SU-DHL-6 (cell line): ENCODE data around the gene GFRA4.

Source experiments
- H2AFZ ChIP-seq: fragments of 200-600 bp; sonication (generic); 2 replicates; pipeline ENCODE4 v1.6.1; 2014; ENCODE audit warnings: low read depth, mild to moderate bottlenecking, moderate library complexity, mixed read lengths, antibody characterized with exemption, low read length; ENCODE audit not compliant: severe bottlenecking
- H3F3A ChIP-seq: fragments of 200-600 bp; shearing (Covaris generic); 2 replicates; pipeline ENCODE4 v1.6.0; 2016; ENCODE audit warnings: antibody characterized with exemption, mild to moderate bottlenecking; ENCODE audit not compliant: insufficient read depth
- H3K27ac ChIP-seq: fragments of 200-600 bp; sonication (generic); 2 replicates; pipeline ENCODE4 v1.5.1; 2016; ENCODE audit warnings: low read depth, mild to moderate bottlenecking, low read length, moderate library complexity, mixed read lengths
- H3K27me3 ChIP-seq: fragments of 200-600 bp; sonication (generic), shearing (Covaris generic); 2 replicates; pipeline ENCODE4 v1.6.0; 2014; ENCODE audit warnings: mild to moderate bottlenecking, low read length
- H3K36me3 ChIP-seq: fragments of 200-600 bp; sonication (generic); 2 replicates; pipeline ENCODE4 v1.6.1; 2014; ENCODE audit warnings: mild to moderate bottlenecking, low read length, mixed read lengths
- H3K4me2 ChIP-seq: fragments of 300-600, 200-600 bp; shearing (Covaris generic), sonication (generic); 2 replicates; pipeline ENCODE4 v1.6.0; 2014; ENCODE audit warnings: low read length, low read depth, mild to moderate bottlenecking; ENCODE audit not compliant: poor library complexity, severe bottlenecking
- H3K4me3 ChIP-seq: fragments of 200-600 bp; sonication (generic); 2 replicates; pipeline ENCODE4 v1.5.1; 2014; ENCODE audit warnings: antibody characterized with exemption, low read length, mild to moderate bottlenecking, mixed read lengths; ENCODE audit not compliant: insufficient read depth, poor library complexity, severe bottlenecking
- H3K79me2 ChIP-seq: fragments of 200-600 bp; sonication (generic); 2 replicates; pipeline ENCODE4 v1.6.1; 2014; ENCODE audit warnings: mild to moderate bottlenecking, low read length, moderate library complexity; ENCODE audit not compliant: insufficient read depth
- H3K9ac ChIP-seq: fragments of 200-600 bp; sonication (generic); 2 replicates; pipeline ENCODE4 v1.7.0; 2014; ENCODE audit warnings: mild to moderate bottlenecking, low read length
- H3K9me2 ChIP-seq: fragments of 200-600 bp; sonication (generic); replicated peaks from 2 replicates; pipeline ENCODE4 v1.6.1; 2014; ENCODE audit warnings: low read length; ENCODE audit not compliant: insufficient read depth
- H3K9me3 ChIP-seq: fragments of 200-600 bp; sonication (generic); 2 replicates; pipeline ENCODE4 v1.6.1; 2014; ENCODE audit warnings: low read length, mixed read lengths; ENCODE audit not compliant: insufficient read depth
- H4K20me1 ChIP-seq: fragments of 200-600 bp; sonication (generic); 2 replicates; pipeline ENCODE4 v1.6.1; 2014; ENCODE audit warnings: low read depth, mild to moderate bottlenecking, antibody characterized with exemption, low read length, moderate library complexity, mixed read lengths
- CTCF ChIP-seq: fragments of 200-600 bp; sonication (generic); IDR thresholded peaks from one replicate; pipeline ENCODE4 v1.5.1; 2017; ENCODE audit warnings: antibody characterized with exemption, mild to moderate bottlenecking, low read length, moderate library complexity; ENCODE audit not compliant: insufficient read depth, poor library complexity, severe bottlenecking
- EZH2phosphoT487 ChIP-seq: fragments of 200-600 bp; sonication (generic), shearing (Covaris generic); conservative IDR thresholded peaks from 2 replicates; pipeline ENCODE4 v1.6.1; 2018; ENCODE audit warnings: mild to moderate bottlenecking, antibody characterized with exemption, low read length, moderate library complexity, mixed read lengths

GFRA4 gene

DNA sequence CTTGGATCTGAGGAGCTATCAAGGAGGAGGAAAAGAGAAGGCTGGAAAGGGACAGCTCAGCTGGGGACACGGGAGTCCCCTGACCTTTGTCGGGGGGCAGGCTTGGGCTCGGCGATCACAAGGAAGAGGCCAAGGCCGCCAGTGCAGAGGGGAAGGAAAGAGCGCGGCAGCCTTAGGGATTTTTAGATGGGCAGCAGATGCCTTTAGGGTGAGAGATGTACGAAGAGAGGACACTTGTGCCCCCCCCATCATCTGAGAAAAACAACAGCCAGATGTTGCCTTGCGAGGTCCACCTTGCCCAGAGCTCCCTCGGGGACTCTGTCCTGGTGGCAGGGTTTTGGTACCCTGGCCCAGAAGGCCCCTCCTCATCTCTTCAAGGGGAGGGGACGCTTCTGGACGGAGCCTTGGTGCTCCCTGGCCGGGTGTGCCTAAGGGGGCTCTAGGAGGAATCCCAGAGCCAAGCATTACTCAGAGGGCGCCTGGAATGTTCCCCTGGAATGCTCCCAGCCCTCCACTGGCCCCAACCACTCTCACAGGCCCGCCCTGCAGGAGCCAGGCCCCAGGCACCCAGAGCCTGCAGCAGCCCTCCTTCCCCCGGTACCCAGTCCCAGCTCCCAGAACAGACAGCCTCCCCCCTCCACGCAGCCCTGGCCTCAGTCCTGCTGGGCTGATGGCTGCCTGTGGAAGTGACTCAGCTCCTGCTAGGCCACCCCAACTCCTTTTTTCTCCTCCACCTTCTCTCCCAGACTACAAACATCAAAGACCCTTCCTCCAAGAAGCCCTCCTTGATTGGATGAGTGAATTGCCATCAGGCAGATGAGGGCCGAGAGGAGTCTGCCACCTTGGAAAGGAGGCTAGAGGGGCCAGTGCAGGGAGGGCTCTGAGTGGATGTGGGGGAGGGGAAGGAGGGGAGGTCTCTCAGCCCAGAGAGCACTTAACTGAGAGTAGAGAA, 16.8 kb upstream of the GFRA4 start:
- Histone ChIP-seq H3K4me2 (no peak overlapping the region), H3K27me3 (no peaks in the 10 kb centered on the region), H3K27ac (no peak overlapping the region), H4K20me1 (no peaks in the 10 kb centered on the region), H3K9me3 (no peaks in the 10 kb centered on the region), H3K9me2 (no peaks in the 10 kb centered on the region), H3K36me3 (no peaks in the 10 kb centered on the region), H3K79me2 (no peaks in the 10 kb centered on the region), H3F3A (no peaks in the 10 kb centered on the region), H3K9ac (no peak overlapping the region), H2AFZ (no peak overlapping the region), H3K4me3 (no peak overlapping the region)
- TF ChIP-seq CTCF (no peak), EZH2phosphoT487 (no peak)

- Histone ChIP-seq H4K20me1 (no peaks in the 10 kb centered on the region), H3K27ac (no peak overlapping the region), H3K9me2 (no peaks in the 10 kb centered on the region), H3K36me3 (no peaks in the 10 kb centered on the region), H3K9me3 (no peaks in the 10 kb centered on the region), H3K9ac (no peak overlapping the region), H3K27me3 (no peaks in the 10 kb centered on the region), H3F3A (no peaks in the 10 kb centered on the region), H2AFZ (no peak overlapping the region), H3K79me2 (no peaks in the 10 kb centered on the region), H3K4me2 (no peak overlapping the region), H3K4me3 (no peak overlapping the region)
- TF ChIP-seq EZH2phosphoT487, result no peak
- TF ChIP-seq CTCF, result no peak
These were observed 15.9 kb upstream of the GFRA4 start for GRCh38 chr20:3678856-3679720.

DNA sequence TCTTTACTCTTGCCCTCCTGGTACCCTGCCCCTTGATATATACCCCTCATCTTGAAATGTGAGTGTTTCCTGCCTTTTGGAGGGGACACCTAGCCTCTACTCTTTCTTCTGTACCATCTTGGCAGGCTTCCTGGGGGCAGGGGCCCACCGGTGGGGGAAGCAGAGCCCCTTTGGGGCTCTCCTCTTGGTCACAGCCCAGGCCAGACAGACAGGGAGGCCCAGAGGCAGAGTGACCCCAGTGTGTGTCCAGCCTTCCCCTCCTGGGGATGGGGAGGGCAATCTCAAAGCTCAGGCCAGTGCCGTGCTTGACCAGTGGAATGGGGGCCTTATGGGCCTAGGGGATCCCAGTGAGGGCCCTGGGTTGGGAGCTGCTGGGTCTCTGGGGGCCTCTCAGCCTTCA, 15.0 kb upstream of the GFRA4 start:
- H3K9me3 ChIP-seq, result no peaks in the 10 kb centered on the region
- no peak overlapping the region for H3K9ac ChIP-seq
- H3K27me3 ChIP-seq, result no peaks in the 10 kb centered on the region
- TF ChIP-seq EZH2phosphoT487 (no peak), CTCF (no peak)
- H3F3A ChIP-seq, result no peaks in the 10 kb centered on the region
- no peaks in the 10 kb centered on the region for H3K9me2 ChIP-seq
- H3K36me3 ChIP-seq, result no peaks in the 10 kb centered on the region
- no peak overlapping the region for H3K27ac ChIP-seq
- H3K4me3 ChIP-seq, result no peak overlapping the region
- no peak overlapping the region for H2AFZ ChIP-seq
- H3K4me2 ChIP-seq, result no peak overlapping the region
- no peaks in the 10 kb centered on the region for H4K20me1 ChIP-seq
- H3K79me2 ChIP-seq, result no peaks in the 10 kb centered on the region
